ENCODE measurements around the gene MORC3. TPM values are rescaled to one million over a fixed set of nuclear protein-coding genes. Genes with fewer than 3 reads are reported as not detected.
A peak's percentile ranks its signal among the peaks of the same experiment; 100 is the strongest.

MORC3 gene
- total RNA-seq, 4 donors from 2014 or later, result 40.3 to 49.9 (median 42.8) TPM

- no peak for DNase-seq
- TF ChIP-seq POLR2A (IDR thresholded peaks at IDR 0.05), result no peak
- TF ChIP-seq CTCF (IDR thresholded peaks at IDR 0.05), result no peak
- no peaks in the 10 kb centered on the region for H3K9me3 ChIP-seq
- no peaks in the 10 kb centered on the region for H3K27me3 ChIP-seq
- no peaks in the 10 kb centered on the region for H3K4me1 ChIP-seq
- intact Hi-C loops (cut with DNase I), result no loop called here
- H3K27ac ChIP-seq, result no peak overlapping the region
- H3K36me3 ChIP-seq, result peaks cover 39 to 42% of the 10 kb centered on the region in 2 donors
- 96% methylated on average over 2 of the region's 2 CpGs for WGBS, 2 donors
- H3K4me3 ChIP-seq (replicated peaks in 1 of 3), result no peak overlapping the region
Observed at GRCh38 chr21:36359185-36359584, 39.2 kb downstream of the MORC3 start.

GRCh38 chr21:36369064-36369685, 49.2 kb downstream of the MORC3 start:
- TF ChIP-seq POLR2A (IDR thresholded peaks at IDR 0.05), result no peak
- TF ChIP-seq CTCF (IDR thresholded peaks at IDR 0.05), result no peak
- intact Hi-C loops (cut with DNase I), result no loop called here
- H3K9me3 ChIP-seq, result no peaks in the 10 kb centered on the region
- no peaks in the 10 kb centered on the region for H3K4me1 ChIP-seq
- DNase-seq, result no peak
- no peak overlapping the region for H3K27ac ChIP-seq
- 92 to 95% methylated on average over 7 of the region's 7 CpGs for WGBS, 2 donors
- H3K4me3 ChIP-seq (replicated peaks in 1 of 3), result no peak overlapping the region
- peaks cover 59 to 74% of the 10 kb centered on the region in 2 donors for H3K36me3 ChIP-seq
- H3K27me3 ChIP-seq, result no peaks in the 10 kb centered on the region

- H3K9me3 ChIP-seq, result no peaks in the 10 kb centered on the region
- peaks cover 37 to 48% of the 10 kb centered on the region in 2 donors for H3K36me3 ChIP-seq
Observed at GRCh38 chr21:36375994-36376393, 56.0 kb downstream of the MORC3 start.

GRCh38 chr21:36377391-36377842, 57.4 kb downstream of the MORC3 start:
- Histone ChIP-seq H3K4me1 (peaks cover 0 to 9% of the 10 kb centered on the region in 2 donors), H3K27ac (no peak overlapping the region), H3K27me3 (no peaks in the 10 kb centered on the region), H3K4me3 (replicated peaks in 1 of 3) (no peak overlapping the region), H3K9me3 (no peaks in the 10 kb centered on the region), H3K36me3 (peaks cover 34 to 37% of the 10 kb centered on the region in 2 donors)
- WGBS, 2 donors, result 90 to 91% methylated on average over 7 of the region's 7 CpGs
- no peak for DNase-seq
- intact Hi-C loops (cut with DNase I), result no loop called here
- TF ChIP-seq POLR2A (IDR thresholded peaks at IDR 0.05) (no peak), CTCF (IDR thresholded peaks at IDR 0.05) (no peak)

More at GRCh38 chr21:36375994-36376393, 56.0 kb downstream of the MORC3 start:
- DNase-seq, result no peak
- Histone ChIP-seq H3K4me3 (replicated peaks in 1 of 3) (no peak overlapping the region), H3K27ac (no peak overlapping the region), H3K4me1 (peaks cover 0 to 9% of the 10 kb centered on the region in 2 donors), H3K27me3 (no peaks in the 10 kb centered on the region)
- intact Hi-C loops (cut with DNase I), result no loop called here
- TF ChIP-seq POLR2A (IDR thresholded peaks at IDR 0.05) (no peak), CTCF (IDR thresholded peaks at IDR 0.05) (no peak)

GRCh38 chr21:36379251-36379650, 59.3 kb downstream of the MORC3 start:
- intact Hi-C loops (cut with DNase I), result no loop called here
- Histone ChIP-seq H3K36me3 (peaks cover 16 to 20% of the 10 kb centered on the region in 2 donors), H3K4me1 (peaks cover 0 to 9% of the 10 kb centered on the region in 2 donors), H3K27me3 (no peaks in the 10 kb centered on the region), H3K9me3 (no peaks in the 10 kb centered on the region), H3K27ac (no peak overlapping the region), H3K4me3 (replicated peaks in 1 of 3) (no peak overlapping the region)
- WGBS, 2 donors, result 65 to 68% methylated on average over 6 of the region's 6 CpGs
- TF ChIP-seq POLR2A (IDR thresholded peaks at IDR 0.05) (no peak), CTCF (IDR thresholded peaks at IDR 0.05) (no peak)
- DNase-seq, result peak; percentile 52 to 54
